K562 (cell line): ENCODE measurements around the gene SLC37A3. TPM values are rescaled to one million over a fixed set of nuclear protein-coding genes. Genes with fewer than 3 reads are reported as not detected.

Experiments
- ATAC-seq: fragments of 200-7000 bp; cut with Tn5 transposase; 3 replicates; pipeline ENCODE4 v1.9.1; 2020; ENCODE audit warnings: moderate library complexity
- BruUV-seq: library from RNA; stranded (reverse); fragments of 400-500 nt; replicated peaks from 2 replicates; lab custom pipeline; 2021; lab: Mats Ljungman, UMichigan
- CTCF ChIA-PET: fragments of 300-600 bp; formaldehyde crosslinking; extraction: SDS; loops from one replicate; lab custom pipeline; 2021; ENCODE audit warnings: low intra/inter-chr PET ratio; lab: Yijun Ruan, JAX
- POLR2A ChIA-PET: fragments of 300-600, 350-650 bp; sonication (Branson Sonifier 250); formaldehyde crosslinking; extraction: SDS; loops from one replicate; lab custom pipeline; 2021; ENCODE audit warnings: antibody characterized with exemption, inconsistent platforms; lab: Yijun Ruan, JAX
- DNase-seq, 4 experiments: peaks; one replicate each; pipeline versions ENCODE4 v3.0.0 to v3.0.0-alpha.2; 2011 to 2018; ENCODE audit warnings: low spot score in 3 of 4, mixed read lengths in 3 of 4; ENCODE audit errors: extremely low read depth in 1 of 4
- FAIRE-seq: peaks from 2 replicates; lab custom pipeline; 2011; peaks lifted over from hg19 to GRCh38; lab: Jason Lieb, UNC
- H2AFZ ChIP-seq: 2 replicates; pipeline ENCODE4 v1.6.0; 2011; ENCODE audit warnings: low read depth, low read length, control low read depth, inconsistent platforms
- H3K27ac ChIP-seq: fragments of 200-600 bp; 3 replicates; pipeline ENCODE4 v1.8.0; 2011; ENCODE audit warnings: low read depth, mild to moderate bottlenecking, control low read depth, inconsistent platforms, low read length, moderate library complexity, mixed read lengths; ENCODE audit errors: extremely low read depth
- H3K27me3 ChIP-seq, 2 experiments: fragments of 300-600 bp in 1 of 2; 2 replicates in 1 of 2; 3 replicates in 1 of 2; pipeline versions ENCODE4 v1.6.0 to v1.8.0; 2011; ENCODE audit warnings: inconsistent platforms in 2 of 2, low read length in 2 of 2, mild to moderate bottlenecking in 1 of 2, mixed read lengths in 1 of 2, moderate library complexity in 1 of 2; ENCODE audit not compliant: control insufficient read depth in 2 of 2, insufficient read depth in 2 of 2
- H3K36me3 ChIP-seq: fragments of 300-600 bp; 3 replicates; pipeline ENCODE4 v1.8.0; 2011; ENCODE audit warnings: mild to moderate bottlenecking, low read length, inconsistent platforms; ENCODE audit not compliant: control insufficient read depth, insufficient read depth
- H3K4me1 ChIP-seq, 2 experiments: fragments of 200-600 bp in 1 of 2; replicated peaks in 1 of 2; 2 replicates in 1 of 2; 3 replicates in 1 of 2; pipeline versions ENCODE4 v1.5.1 to v1.8.0; 2011; ENCODE audit warnings: inconsistent platforms in 2 of 2, low read length in 2 of 2, mild to moderate bottlenecking in 1 of 2, mixed read lengths in 1 of 2, moderate library complexity in 1 of 2; ENCODE audit not compliant: control insufficient read depth in 2 of 2, insufficient read depth in 2 of 2
- H3K4me2 ChIP-seq: 2 replicates; pipeline ENCODE4 v1.6.1; 2011; ENCODE audit warnings: low read length, control low read depth, inconsistent platforms, mixed read lengths; ENCODE audit not compliant: insufficient read depth
- H3K4me3 ChIP-seq: fragments of 200-600 bp; sonication (generic), shearing (Covaris generic); 2 replicates; pipeline ENCODE4 v1.5.1; 2016; ENCODE audit warnings: control low read depth, inconsistent platforms
- H3K79me2 ChIP-seq: fragments of 200-600 bp; 3 replicates; pipeline ENCODE4 v1.8.0; 2011; ENCODE audit warnings: low read length, inconsistent platforms; ENCODE audit not compliant: control insufficient read depth, insufficient read depth
- H3K9ac ChIP-seq, 2 experiments: 2 replicates each; pipeline versions ENCODE4 v1.6.0 to v1.6.1; 2011; ENCODE audit warnings: low read depth in 2 of 2, low read length in 2 of 2, control low read depth in 1 of 2, inconsistent platforms in 1 of 2, mild to moderate bottlenecking in 1 of 2, mixed read lengths in 1 of 2; ENCODE audit not compliant: insufficient read depth in 1 of 2
- H3K9me1 ChIP-seq: one replicate; pipeline ENCODE4 v1.6.0; 2011; ENCODE audit warnings: inconsistent platforms, mild to moderate bottlenecking, low read length, moderate library complexity; ENCODE audit not compliant: control insufficient read depth, insufficient read depth
- H3K9me3 ChIP-seq: replicated peaks from 2 replicates; pipeline ENCODE4 v1.5.1; 2011; ENCODE audit warnings: low read depth, low read length, inconsistent platforms; ENCODE audit not compliant: control insufficient read depth, insufficient read depth
- H4K20me1 ChIP-seq: replicated peaks from 2 replicates; pipeline ENCODE4 v1.6.1; 2011; ENCODE audit warnings: low read length, inconsistent platforms, mixed read lengths; ENCODE audit not compliant: control insufficient read depth, insufficient read depth
- ATF1 ChIP-seq, 2 experiments: fragments of 450-650 bp in 1 of 2; IDR thresholded peaks; 2 replicates each; pipeline ENCODE4 v1.6.1; 2016; ENCODE audit warnings: missing compliant biosample characterization in 1 of 2, missing genetic modification characterization in 1 of 2
- CREB1 ChIP-seq, 2 experiments: sonication (generic) in 1 of 2; formaldehyde crosslinking in 1 of 2; IDR thresholded peaks; 2 replicates each; pipeline versions ENCODE4 v1.6.1 to v1.8.0; 2012 to 2022; ENCODE audit warnings: inconsistent platforms in 1 of 2, mild to moderate bottlenecking in 1 of 2, missing genetic modification reagents in 1 of 2, moderate library complexity in 1 of 2
- FOXK2 ChIP-seq, 2 experiments: fragments of 450-650 bp; IDR thresholded peaks in 1 of 2; conservative IDR thresholded peaks in 1 of 2; 2 replicates each; pipeline ENCODE4 v1.6.1; 2016; ENCODE audit warnings: low read depth in 2 of 2, mild to moderate bottlenecking in 1 of 2
- GATAD2A ChIP-seq: fragments of 450-650 bp; IDR thresholded peaks from 2 replicates; pipeline ENCODE4 v1.6.1; 2017
- RBFOX2 ChIP-seq: fragments of 200-400 bp; formaldehyde crosslinking; IDR thresholded peaks from 2 replicates; pipeline ENCODE4 v1.6.1; 2017; ENCODE audit warnings: low read depth, mild to moderate bottlenecking, low read length, moderate library complexity
- RNF2 ChIP-seq: sonication (generic); IDR thresholded peaks from 2 replicates; pipeline ENCODE4 v1.6.1; 2016
- SMARCC2 ChIP-seq: fragments of 450-650 bp; IDR thresholded peaks from 2 replicates; pipeline ENCODE4 v1.6.1; 2017; ENCODE audit warnings: antibody characterized with exemption, moderate library complexity, mild to moderate bottlenecking, low read depth
- TAF15 ChIP-seq: fragments of 200-400 bp; formaldehyde crosslinking; IDR thresholded peaks from 2 replicates; pipeline ENCODE4 v1.6.1; 2017; ENCODE audit warnings: mild to moderate bottlenecking, low read depth, low read length, moderate library complexity
- TCF7L2 ChIP-seq: fragments of 150-350 bp; IDR thresholded peaks from 2 replicates; pipeline ENCODE4 v1.6.1; 2016; ENCODE audit warnings: low read depth, mild to moderate bottlenecking, low read length, moderate library complexity
- WGBS: fragments of 100-300 bp; shearing (Covaris generic); methylation state at CpG from one replicate; pipeline ENCODE4 v1.1.6; 2016; ENCODE audit warnings: low coverage, mixed read lengths; ENCODE audit not compliant: insufficient coverage; ENCODE audit errors: missing lambda C conversion rate; 5-methylcytosine and 5-hydroxymethylcytosine counted together
- in situ Hi-C: fragments of 300-500 bp; cut with MboI; formaldehyde crosslinking; loops from 4 replicates; pipeline ENCODE4 v1.15.0; 2018; ENCODE audit warnings: inconsistent platforms, mixed read lengths
- intact Hi-C: fragments of 100-400 bp; cut with micrococcal nuclease; formaldehyde crosslinking; loops from 2 replicates; pipeline ENCODE4 v1.14.2; 2022
- polyA plus RNA-seq, 8 experiments: library from polyadenylated mRNA; depleted of rRNA in 4 of 8; stranded (reverse) in 5 of 8; unstranded in 3 of 8; fragments of >200 nt; fragmentation: Nextera tagmentation in 2 of 8; fragmentation: Illumina TruSeq in 1 of 8; extraction: Ambion mirVana in 2 of 8; extraction: Trizol in 1 of 8; gene quantifications; 2 replicates each; pipeline versions ENCODE4 v1.2.1 to v1.2.3, GENCODE V29; 2011 to 2014; ENCODE audit warnings: inconsistent platforms in 1 of 8, missing spikeins in 1 of 8
- total RNA-seq, 7 experiments: library from RNA; depleted of rRNA in 6 of 7; stranded (reverse); fragments of >200 nt in 6 of 7; fragmentation: Illumina TruSeq in 2 of 7; extraction: Trizol in 2 of 7; gene quantifications; 2 replicates each; pipeline versions ENCODE4 v1.2.1 to v1.2.3, GENCODE V29; 2011 to 2021; ENCODE audit warnings: low replicate concordance in 1 of 7
- TF ChIP-seq, protein P1 (sequence below): sonication (generic); formaldehyde crosslinking; IDR thresholded peaks from 2 replicates; pipeline ENCODE4 v1.8.0; 2022; ENCODE audit warnings: mild to moderate bottlenecking, missing genetic modification reagents
- TF ChIP-seq, protein P2 (sequence below): sonication (generic); formaldehyde crosslinking; IDR thresholded peaks from 2 replicates; pipeline ENCODE4 v1.8.0; 2022; ENCODE audit warnings: missing genetic modification reagents, mild to moderate bottlenecking, borderline replicate concordance
- TF ChIP-seq, protein P3 (sequence below), 2 experiments: fragments of 450-650 bp; IDR thresholded peaks; 2 replicates each; pipeline ENCODE4 v1.6.1; 2016

SLC37A3 gene
- total and polyA plus RNA-seq, 9 of the 15 experiments (the other 6 are each of a cell fraction or from before 2014, with no cell fraction given): 11.7 to 59.1 (median 26.8) TPM

- TF ChIP-seq, protein P1, sequence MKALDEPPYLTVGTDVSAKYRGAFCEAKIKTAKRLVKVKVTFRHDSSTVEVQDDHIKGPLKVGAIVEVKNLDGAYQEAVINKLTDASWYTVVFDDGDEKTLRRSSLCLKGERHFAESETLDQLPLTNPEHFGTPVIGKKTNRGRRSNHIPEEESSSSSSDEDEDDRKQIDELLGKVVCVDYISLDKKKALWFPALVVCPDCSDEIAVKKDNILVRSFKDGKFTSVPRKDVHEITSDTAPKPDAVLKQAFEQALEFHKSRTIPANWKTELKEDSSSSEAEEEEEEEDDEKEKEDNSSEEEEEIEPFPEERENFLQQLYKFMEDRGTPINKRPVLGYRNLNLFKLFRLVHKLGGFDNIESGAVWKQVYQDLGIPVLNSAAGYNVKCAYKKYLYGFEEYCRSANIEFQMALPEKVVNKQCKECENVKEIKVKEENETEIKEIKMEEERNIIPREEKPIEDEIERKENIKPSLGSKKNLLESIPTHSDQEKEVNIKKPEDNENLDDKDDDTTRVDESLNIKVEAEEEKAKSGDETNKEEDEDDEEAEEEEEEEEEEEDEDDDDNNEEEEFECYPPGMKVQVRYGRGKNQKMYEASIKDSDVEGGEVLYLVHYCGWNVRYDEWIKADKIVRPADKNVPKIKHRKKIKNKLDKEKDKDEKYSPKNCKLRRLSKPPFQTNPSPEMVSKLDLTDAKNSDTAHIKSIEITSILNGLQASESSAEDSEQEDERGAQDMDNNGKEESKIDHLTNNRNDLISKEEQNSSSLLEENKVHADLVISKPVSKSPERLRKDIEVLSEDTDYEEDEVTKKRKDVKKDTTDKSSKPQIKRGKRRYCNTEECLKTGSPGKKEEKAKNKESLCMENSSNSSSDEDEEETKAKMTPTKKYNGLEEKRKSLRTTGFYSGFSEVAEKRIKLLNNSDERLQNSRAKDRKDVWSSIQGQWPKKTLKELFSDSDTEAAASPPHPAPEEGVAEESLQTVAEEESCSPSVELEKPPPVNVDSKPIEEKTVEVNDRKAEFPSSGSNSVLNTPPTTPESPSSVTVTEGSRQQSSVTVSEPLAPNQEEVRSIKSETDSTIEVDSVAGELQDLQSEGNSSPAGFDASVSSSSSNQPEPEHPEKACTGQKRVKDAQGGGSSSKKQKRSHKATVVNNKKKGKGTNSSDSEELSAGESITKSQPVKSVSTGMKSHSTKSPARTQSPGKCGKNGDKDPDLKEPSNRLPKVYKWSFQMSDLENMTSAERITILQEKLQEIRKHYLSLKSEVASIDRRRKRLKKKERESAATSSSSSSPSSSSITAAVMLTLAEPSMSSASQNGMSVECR: no peak
- TF ChIP-seq ATF1 (CRISPR knock-in tag; IDR thresholded peaks at IDR 0.05) (no peak), ATF1 (tag; IDR thresholded peaks at IDR 0.05) (no peak)
Measured at GRCh38 chr7:140316165-140316661, 82.1 kb downstream of the SLC37A3 start (continued).

DNA sequence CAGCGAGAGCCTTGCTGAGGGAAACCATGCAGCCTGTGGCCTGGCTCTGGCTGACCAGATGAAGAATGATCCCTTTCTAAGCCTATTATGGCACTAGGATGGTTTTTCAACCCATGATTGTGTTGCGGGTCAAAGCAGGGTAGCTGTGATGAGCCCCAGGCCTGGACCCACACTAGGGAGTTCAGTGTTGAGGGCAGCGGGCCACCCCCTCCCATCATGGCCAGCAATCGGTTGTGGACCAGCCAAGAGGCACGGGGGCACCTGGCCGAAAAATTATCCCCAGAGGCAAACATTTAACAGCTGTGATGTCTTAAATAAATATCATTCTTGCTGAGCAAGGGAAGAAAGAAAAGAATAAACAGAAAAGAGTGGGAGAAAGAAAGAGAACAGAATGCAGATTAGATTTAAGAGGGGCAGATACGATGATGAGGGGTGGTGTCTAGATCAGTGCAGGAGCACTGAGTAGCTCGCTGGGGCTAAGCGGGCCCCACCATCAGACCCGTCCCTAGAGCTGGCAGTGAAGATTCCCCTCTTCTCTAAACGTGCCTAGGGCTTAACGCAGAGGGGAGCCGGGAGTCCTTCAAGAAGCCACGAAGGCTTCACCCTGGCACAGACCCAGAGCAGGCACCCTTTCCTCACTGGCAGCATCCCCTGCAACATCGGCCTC is 82.7 kb downstream of the SLC37A3 start:
- 74% methylated on average over 15 of the region's 15 CpGs for WGBS
- no peak overlapping the region for H3K4me2 ChIP-seq
- TF ChIP-seq, protein P2, sequence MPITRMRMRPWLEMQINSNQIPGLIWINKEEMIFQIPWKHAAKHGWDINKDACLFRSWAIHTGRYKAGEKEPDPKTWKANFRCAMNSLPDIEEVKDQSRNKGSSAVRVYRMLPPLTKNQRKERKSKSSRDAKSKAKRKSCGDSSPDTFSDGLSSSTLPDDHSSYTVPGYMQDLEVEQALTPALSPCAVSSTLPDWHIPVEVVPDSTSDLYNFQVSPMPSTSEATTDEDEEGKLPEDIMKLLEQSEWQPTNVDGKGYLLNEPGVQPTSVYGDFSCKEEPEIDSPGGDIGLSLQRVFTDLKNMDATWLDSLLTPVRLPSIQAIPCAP (CRISPR knock-in tag): no peak
- no peak for TF ChIP-seq CREB1 (IDR thresholded peaks at IDR 0.05)
- TF ChIP-seq CREB1 (CRISPR knock-in tag; IDR thresholded peaks at IDR 0.05): no peak
- no peak for TF ChIP-seq FOXK2 (conservative IDR thresholded peaks at IDR 0.05 in 1 of 2, IDR thresholded peaks at IDR 0.05 in 1 of 2; ENCODE audit: low read depth in 2 of 2)
- TF ChIP-seq, protein P3, sequence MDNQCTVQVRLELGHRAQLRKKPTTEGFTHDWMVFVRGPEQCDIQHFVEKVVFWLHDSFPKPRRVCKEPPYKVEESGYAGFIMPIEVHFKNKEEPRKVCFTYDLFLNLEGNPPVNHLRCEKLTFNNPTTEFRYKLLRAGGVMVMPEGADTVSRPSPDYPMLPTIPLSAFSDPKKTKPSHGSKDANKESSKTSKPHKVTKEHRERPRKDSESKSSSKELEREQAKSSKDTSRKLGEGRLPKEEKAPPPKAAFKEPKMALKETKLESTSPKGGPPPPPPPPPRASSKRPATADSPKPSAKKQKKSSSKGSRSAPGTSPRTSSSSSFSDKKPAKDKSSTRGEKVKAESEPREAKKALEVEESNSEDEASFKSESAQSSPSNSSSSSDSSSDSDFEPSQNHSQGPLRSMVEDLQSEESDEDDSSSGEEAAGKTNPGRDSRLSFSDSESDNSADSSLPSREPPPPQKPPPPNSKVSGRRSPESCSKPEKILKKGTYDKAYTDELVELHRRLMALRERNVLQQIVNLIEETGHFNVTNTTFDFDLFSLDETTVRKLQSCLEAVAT (IDR thresholded peaks at IDR 0.05): no peak
- no peak for TF ChIP-seq GATAD2A
- TF ChIP-seq TAF15: no peak
- TF ChIP-seq TCF7L2: no peak
- TF ChIP-seq SMARCC2: no peak
- TF ChIP-seq RNF2: no peak
- no peak for TF ChIP-seq RBFOX2

More for the DNA sequence above, 82.7 kb downstream of the SLC37A3 start:
- no peaks in the 10 kb centered on the region for H3K36me3 ChIP-seq
- CTCF ChIA-PET: no interaction called here
- H3K4me3 ChIP-seq: no peak overlapping the region
- peak overlapping the region in 1 of 2 experiments; percentile 38; a peak in 2 of 4 replicates for H3K9ac ChIP-seq
- DNase-seq (no peak), ATAC-seq (peak; percentile 13; the same call in 1 of the 3 replicates), FAIRE-seq (no peak)
- no peaks in the 10 kb centered on the region for H3K27me3 ChIP-seq
- in situ Hi-C loops: loop anchor here (5.0 kb wide), 1 partner anchor 303 kb away; no protein-coding TSS in a partner anchor
- peak overlapping the region; percentile 18; the same call in 1 of the 2 replicates for H2AFZ ChIP-seq
- H4K20me1 ChIP-seq: no peaks in the 10 kb centered on the region
- H3K27ac ChIP-seq: no peak overlapping the region
- intact Hi-C loops: no loop called here
- H3K79me2 ChIP-seq: no peaks in the 10 kb centered on the region
- POLR2A ChIA-PET: interaction anchor here (0.6 to 1.3 kb wide), 3 partner anchors 10 to 292 kb away, joined by 3 to 4 read pairs (median 3); no protein-coding TSS in a partner anchor
- peaks cover 11% of the 10 kb centered on the region for H3K9me3 ChIP-seq
- H3K4me1 ChIP-seq: peaks cover 23 to 25% of the 10 kb centered on the region in 2 experiments
- BruUV-seq: no TSS peak
- no peaks in the 10 kb centered on the region for H3K9me1 ChIP-seq
